GM18867 (cell line): Measurements from ENCODE around the gene C1QTNF7.

ENCODE experiments used
- ATAC-seq: cut with Tn5 transposase; IDR thresholded peaks from one replicate; pipeline ENCODE4 v1.9.1; 2021; ENCODE audit warnings: mild to moderate bottlenecking, moderate library complexity; ENCODE audit not compliant: unreplicated experiment

Gene C1QTNF7

DNA sequence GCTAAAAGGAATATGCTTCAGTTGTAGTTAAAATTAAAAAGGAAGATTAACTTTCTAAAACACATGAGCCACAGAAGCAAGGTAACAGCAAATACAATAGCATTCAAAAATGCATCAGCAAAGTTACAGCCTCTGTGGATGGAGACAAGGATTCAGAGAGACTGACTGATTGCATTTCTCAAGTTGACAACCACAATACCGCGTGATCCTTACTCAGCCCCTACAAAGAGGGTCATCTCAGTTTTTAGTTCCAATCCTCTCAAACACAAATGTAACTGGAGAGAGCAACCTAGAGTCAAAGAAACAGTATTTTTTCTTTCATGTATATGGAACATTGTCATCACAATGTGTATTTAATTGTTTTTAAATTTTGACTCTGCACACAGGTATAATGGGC, 14.2 kb upstream of the C1QTNF7 start:
- ATAC-seq, result no peak

DNA sequence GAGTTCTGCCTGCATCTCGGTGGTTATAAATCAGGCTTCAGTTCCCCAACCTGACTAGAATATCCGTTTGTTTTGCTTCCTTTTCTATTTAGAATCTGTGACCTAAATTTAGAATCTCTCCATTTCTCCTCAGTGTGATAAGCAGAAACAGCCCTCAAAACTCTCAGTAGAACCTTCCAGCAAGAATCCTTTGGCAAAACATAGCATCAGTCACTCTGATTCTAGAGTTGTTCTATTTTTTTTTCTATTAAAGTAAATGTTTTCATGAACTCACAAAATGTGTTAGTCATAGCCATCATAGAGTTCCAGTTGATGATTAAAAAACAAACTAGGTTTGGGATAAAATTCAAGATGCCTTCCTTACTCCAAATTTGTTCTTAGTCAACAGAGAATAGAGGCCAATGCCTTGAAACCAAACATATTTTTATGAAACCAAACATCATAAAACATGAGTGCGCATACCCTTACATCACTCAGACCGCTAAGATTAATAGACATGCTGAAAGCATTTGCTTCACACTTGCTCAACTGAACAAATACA, 13.2 kb upstream of the C1QTNF7 start:
- no peak for ATAC-seq

DNA sequence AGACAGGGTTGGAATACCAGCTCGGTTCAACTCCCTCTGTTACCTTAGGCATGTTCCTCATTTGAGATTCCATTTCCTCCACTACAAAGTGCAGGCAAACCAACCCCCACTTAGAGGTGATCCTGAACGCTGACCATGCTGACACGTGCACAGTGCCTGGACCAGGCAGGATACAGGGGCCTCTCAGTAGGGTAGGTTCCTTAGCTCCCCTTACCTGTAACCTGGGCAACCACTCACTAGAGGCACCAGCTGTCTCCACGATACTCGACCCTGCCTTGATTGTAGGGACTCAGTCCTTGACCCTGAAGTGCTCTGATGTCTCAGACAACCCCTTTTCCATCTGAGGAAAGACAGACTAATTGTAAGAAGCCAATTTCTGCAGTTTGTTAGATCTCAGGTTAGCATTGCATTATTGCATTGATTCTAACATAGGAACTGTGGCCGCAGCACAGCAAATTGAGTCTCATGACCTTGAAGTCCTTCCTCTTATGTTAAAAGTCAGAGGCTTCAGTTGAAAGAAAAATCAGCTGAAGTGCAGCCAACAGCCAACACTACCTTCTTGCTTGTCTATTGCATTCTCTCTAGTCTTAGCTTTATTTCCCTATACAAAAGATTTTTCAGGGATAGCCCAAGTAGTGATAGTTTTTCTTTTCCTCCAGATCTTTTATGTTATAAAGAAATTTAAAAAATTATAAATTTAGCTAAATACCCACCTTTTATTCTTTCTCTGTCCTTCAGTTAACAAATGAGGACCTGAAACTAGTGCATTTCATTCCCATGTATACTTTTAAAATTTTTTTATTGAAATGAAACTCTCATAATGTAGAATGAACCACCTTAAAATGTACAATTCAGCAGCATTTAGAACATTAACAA, 11.2 kb upstream of the C1QTNF7 start:
- ATAC-seq, result no peak

DNA sequence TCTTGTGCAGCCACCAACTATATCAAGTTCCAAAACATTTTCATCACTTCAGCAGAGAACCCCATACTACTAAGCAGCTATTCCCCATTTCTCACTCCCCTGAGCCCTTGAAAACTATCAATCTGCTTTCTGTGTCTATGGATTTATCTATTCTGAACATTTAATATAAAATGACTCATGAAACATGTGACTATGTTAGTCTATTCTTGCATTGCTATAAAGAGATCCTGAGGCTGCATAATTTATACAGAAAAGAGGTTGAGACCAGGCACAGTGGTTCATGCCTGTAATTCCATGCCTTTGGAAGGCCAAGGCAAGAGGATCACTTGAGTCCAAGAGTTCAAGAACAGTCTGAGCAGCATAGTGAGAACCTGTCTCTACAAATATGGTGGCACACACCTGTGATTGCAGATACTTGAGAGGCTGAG, 10.6 kb upstream of the C1QTNF7 start:
- no peak for ATAC-seq

GRCh38 chr4:15418956-15419355, 8.9 kb upstream of the C1QTNF7 start:
- ATAC-seq, result no peak

- ATAC-seq, result no peak
Measured at GRCh38 chr4:15420642-15421041, 7.2 kb upstream of the C1QTNF7 start.

DNA sequence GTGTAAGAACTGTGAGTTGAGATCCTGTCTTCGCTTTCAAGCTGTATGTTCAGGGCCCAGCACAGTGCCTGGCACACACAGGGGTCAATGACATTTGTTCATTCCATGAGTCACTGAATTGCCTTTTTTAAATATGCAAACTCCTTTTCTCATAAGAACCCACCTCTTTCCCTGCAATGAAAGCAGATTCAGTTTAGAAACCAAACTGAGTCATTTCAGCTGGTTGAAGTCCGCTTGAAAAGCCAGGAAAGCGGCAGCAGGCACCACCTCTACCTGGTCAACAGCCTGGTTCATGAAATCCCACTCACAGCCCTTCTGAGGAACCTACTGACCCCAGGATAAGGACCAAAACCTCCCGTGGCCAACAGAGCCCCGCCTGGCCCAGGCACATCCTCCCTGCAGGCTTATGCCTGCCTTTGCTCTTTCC, 4.5 kb upstream of the C1QTNF7 start:
- no peak for ATAC-seq

- ATAC-seq, result no peak
Measured at GRCh38 chr4:15425520-15425919, 2.3 kb upstream of the C1QTNF7 start.

DNA sequence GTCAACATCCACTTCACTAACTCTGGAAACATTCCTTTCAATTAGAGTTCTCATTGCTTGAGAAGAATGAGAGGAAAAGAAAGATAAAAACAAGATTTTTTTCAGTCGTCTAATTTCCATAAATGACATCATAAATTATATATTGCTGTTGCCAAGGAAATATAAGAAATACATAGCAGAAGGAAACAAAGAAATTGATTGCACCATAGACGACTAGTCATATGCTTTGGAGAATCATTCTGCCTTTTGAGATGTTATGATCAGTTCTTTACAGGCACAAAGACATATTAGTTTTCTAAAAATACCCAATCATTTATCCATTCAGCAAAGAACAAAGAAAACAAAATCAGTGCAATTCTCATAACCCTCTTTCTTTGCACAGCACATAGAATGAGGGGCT, 672 bp upstream of the C1QTNF7 start:
- ATAC-seq, result no peak

GRCh38 chr4:15428611-15429010, 778 bp downstream of the C1QTNF7 start:
- ATAC-seq, result no peak

- no peak for ATAC-seq
Measured at GRCh38 chr4:15434091-15434490, 6.3 kb downstream of the C1QTNF7 start.

DNA sequence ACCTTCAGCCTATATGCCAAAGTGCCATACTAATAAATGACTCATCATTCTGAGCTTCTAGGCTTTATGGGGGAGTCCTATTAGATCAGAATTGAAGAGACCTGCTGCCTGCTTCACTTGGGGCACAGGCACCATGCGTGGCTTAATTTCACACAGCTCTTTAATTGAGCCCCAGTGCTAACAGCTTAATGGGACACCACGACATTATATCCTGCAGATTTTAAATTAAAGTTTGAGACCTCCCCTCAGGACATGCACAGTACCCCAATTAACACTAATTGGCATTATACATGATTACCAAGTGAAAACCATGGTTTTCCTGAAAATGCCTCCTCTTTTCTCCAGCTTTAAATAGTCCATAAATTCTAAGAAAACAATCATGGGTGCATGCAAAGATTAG, 6.8 kb downstream of the C1QTNF7 start:
- no peak for ATAC-seq

DNA sequence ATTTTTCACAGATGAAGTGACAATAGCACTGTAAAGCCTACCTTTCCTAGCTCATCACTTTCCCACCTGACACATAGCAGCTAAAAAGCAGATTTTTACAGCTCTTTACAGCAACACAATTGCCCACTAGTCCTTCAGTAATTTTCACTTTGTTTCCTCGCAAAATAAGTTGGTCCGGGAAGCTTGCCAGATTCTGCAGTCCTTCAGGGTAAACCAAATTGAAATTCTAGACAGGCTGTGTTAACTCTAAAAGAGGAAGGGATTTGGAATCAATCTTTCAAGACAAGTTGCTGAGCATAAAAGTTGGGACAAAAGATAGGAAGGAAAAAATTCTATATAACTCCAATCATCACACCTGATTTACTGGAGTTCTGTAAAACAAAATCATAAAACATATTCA, 8.7 kb downstream of the C1QTNF7 start:
- ATAC-seq, result no peak

DNA sequence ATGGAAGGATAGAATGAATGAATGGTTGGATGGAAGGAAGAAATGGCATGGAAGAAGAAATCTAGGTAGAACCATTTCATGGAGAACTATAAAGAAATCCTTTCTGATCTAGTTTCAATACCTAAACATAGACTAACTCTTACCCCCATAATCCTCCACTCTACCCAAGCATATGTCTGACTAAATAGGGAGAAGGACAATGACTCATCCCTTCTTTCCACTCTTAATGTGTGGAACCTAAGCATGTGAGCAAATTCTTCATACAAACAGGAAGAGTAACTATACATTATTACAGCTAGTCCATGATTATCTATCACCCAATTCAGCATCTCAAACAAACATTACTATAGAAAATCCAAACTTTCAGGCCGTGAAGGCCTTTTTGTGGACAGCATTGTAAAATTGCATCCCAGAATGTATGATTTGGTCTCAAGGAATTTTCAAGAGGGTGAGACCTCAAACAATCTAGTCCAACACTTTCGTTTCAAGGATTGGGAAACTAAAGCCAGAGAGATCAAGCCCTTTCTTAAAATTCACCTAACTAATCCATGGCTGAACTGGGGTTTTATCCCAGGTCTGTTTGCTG, 11.2 kb downstream of the C1QTNF7 start:
- no peak for ATAC-seq

- ATAC-seq, result no peak
Measured at GRCh38 chr4:15443371-15444160, 15.7 kb downstream of the C1QTNF7 start.

- no peak for ATAC-seq
Measured at GRCh38 chr4:15444276-15444675, 16.4 kb downstream of the C1QTNF7 start.

DNA sequence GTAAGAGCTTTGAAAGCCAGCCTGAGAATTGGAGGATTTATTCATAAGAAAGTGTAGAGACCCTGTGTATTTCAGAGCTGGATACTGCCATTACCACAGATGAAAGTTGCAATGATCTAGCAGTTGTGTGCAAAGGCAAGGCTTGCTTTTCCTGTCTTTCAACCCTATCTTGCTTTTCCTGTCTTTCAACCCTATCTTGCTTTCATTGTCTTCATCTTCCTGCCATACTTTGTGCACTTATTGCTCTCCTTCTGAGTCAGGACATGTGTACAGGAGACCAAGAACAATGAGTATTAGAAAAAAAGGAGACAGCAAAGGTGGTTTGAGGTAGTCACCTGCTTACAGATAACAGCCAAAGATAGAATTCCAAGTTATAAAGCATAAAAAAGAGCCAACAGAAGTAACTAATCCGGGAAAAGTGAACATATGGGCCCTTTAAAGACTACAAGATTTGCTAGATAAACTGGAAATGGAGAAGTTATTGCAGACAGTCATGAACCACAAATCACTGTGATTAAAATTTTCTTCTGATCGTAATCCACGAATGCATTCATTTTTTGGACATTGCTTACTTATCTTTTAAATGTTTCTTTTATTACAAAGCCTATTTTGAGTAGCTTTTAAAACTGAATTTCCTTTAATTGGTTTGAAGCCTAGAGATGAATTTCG, 17.2 kb downstream of the C1QTNF7 start:
- ATAC-seq, result no peak

DNA sequence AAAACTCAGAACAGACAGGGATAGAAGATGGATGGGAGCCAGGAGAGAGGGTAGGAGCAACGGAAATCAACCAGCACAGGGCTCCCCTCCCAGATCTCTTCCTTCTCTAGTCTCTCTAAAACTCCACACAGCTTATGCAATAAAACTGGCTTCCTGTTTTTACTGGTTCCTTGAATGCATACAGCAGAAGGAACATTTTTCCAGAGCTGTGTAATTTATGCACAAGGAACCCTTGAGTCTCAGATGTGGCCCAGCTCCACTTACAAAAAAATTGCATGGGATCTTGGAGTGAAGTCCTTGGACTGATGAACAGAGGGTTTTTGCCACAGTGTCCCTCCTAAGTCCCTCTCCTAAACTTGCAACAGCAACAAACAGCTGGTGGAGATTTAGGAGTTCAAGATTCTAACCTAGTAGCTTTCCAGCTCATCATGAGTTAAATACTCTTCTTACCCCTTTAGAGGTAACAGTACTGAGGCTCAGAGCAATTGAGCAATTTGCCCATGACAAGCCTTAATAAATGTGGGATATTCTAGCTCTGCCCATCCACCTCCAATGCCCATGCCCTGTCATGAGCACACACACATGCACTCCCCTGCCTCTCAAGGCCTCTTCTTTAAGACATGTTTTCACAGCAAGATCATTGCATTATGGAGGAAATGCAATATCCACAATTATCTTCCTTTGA, 23.5 kb downstream of the C1QTNF7 start:
- ATAC-seq, result no peak

DNA sequence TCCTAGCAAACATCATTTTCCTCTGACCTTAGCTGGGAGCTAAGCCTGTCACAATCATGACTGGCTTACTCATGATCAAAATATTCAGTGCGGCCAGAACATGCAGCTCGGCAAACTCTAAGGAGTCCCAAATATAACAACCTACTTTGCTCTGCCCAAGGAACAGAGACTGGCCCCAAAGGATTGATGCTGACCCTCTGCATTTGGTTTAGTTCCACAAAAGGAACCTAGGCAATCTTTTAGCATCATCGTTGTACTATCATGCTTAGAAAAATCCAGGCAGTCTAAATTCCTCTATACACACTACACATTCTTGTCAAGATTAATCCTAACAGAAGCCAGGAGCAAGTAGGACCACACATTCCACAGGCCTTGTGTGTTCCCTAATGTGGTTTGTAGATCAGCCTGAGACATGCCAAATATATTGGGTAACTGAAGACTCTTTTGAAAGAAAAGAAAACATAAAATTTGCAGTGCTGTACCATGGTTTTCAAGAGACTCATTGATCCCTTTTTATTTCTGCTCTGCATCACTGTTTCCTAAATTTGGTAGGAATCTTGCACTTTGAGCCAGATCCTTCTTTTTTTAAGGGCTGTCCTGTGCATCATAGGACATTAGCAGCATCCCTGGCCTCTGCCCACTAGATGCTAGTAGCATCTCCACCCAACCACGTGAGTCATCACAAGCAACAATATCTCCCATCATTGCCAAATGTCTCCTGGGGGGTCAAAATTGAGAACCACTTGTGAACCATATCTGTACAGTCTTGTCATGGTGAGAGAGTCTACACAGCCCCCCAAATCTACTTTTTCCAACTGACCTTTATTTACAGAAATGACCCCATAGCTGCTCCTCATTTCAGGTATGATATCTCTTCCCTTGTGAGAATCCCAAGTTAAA, 24.3 kb downstream of the C1QTNF7 start:
- ATAC-seq, result no peak
